Rectal smooth muscle tissue (tissue), 1 donor: Measurements from ENCODE around the gene NRP2.

Source experiments
- H3K27ac ChIP-seq: one replicate; pipeline ENCODE4 v1.7.0; 2013; ENCODE audit warnings: low read depth, low read length, inconsistent platforms
- H3K27me3 ChIP-seq: one replicate; pipeline ENCODE4 v1.7.0; 2013; ENCODE audit warnings: low read length; ENCODE audit not compliant: control insufficient read depth, insufficient read depth
- H3K36me3 ChIP-seq: one replicate; pipeline ENCODE4 v1.7.0; 2013; ENCODE audit warnings: low read length; ENCODE audit not compliant: control insufficient read depth, insufficient read depth
- H3K4me1 ChIP-seq: one replicate; pipeline ENCODE4 v1.7.0; 2013; ENCODE audit warnings: low read length; ENCODE audit not compliant: control insufficient read depth, insufficient read depth
- H3K4me3 ChIP-seq: one replicate; pipeline ENCODE4 v1.7.0; 2013; ENCODE audit warnings: low read length
- H3K9ac ChIP-seq: one replicate; pipeline ENCODE4 v1.7.0; 2013; ENCODE audit warnings: low read length

Gene NRP2

DNA sequence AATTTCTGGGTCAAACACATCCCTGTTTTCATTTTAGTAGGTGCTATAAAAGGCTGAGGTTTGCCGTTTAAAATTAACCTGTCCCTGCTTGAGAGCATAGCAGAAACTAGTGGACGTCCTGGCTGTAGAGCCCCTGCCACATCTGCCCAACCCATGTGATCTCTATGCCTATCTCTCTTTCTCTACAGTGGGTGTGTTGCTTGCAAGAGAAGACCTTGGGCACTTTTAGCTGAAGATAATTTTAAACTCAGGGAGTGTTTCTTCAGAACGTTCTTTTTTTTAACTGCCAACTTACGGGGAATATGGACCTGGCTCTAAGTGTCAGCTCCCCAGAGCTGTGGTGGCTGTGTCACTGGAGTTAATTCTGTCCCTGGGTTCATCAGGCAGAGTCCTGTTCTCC, 100.6 kb downstream of the NRP2 start:
- peaks cover 6% of the 10 kb centered on the region for H3K36me3 ChIP-seq
- peaks cover 53% of the 10 kb centered on the region for H3K4me1 ChIP-seq
- no peak overlapping the region for H3K9ac ChIP-seq
- H3K27me3 ChIP-seq = no peaks in the 10 kb centered on the region
- no peak overlapping the region for H3K4me3 ChIP-seq
- H3K27ac ChIP-seq = peak overlapping the region; percentile 95

DNA sequence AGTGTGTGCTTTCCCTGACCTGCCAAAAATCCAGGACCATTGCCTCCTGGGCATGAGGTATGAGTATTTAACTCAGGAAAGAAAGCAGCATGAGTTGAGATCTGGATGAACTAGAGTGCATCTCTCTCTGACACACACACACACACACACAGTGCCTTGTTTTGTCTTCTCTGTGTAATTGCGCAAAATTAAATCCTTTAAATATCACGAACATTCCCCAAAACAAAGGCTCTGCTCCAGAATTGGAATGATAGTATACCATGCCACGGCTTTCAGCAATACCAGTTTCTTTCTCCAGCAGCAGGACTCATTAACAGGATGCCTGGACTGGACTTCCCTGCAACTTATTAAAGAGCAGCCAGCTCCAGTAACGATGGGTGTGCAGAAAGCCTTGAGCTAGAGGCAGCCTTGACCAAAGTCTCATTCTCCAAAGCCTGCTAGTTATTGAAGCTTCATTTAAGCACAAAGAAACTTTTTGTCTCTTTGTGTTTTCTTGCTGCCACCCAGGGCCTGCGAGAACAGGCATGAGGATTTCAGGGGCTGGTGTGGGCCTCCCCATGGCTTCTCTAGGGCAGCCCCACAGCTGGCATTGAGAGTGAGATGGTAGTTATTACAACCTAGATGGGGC, 101.7 kb downstream of the NRP2 start:
- Histone ChIP-seq H3K27ac (peak overlapping the region; percentile 95), H3K9ac (no peak overlapping the region), H3K4me3 (no peak overlapping the region), H3K4me1 (peaks cover 49% of the 10 kb centered on the region), H3K36me3 (no peaks in the 10 kb centered on the region), H3K27me3 (no peaks in the 10 kb centered on the region)

DNA sequence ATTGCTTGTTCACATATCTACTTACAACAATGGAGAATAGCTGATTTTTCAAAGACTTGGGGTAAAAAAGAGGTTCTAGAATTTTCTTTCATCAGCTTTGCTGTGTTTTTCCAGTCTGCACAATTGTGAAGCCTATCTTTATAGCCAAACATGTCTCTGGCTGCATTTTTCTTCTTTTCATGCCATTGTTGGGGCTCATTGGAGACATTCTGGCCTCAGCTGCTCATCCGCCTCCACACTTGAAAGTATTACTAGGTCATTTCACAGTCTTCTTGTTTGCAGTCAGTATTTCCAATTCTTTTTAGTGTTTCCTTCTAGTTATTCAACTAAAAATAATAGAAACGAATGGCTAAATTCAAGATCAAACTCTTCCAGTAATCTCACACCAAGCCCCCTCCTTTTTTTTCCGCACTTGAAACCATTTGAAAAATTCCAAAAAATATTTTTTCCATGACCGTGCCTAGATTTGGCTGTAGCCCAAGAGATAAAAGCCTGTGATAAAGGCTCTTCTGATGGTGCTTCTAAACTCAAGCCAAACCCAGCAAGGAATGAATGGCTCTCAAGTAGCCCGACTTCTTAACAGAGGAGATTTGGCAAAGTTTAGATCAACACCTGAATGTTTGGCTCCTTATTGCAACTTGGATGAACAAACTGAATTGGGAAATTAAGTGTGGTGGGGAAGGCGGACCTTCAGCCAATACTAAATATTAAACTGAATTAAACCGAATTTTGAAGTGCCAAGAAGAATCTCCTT, 103.4 kb downstream of the NRP2 start:
- no peak overlapping the region for H3K9ac ChIP-seq
- no peaks in the 10 kb centered on the region for H3K27me3 ChIP-seq
- H3K4me3 ChIP-seq = no peak overlapping the region
- H3K4me1 ChIP-seq = peaks cover 42% of the 10 kb centered on the region
- H3K36me3 ChIP-seq = no peaks in the 10 kb centered on the region
- peak overlapping the region; percentile 72 for H3K27ac ChIP-seq

DNA sequence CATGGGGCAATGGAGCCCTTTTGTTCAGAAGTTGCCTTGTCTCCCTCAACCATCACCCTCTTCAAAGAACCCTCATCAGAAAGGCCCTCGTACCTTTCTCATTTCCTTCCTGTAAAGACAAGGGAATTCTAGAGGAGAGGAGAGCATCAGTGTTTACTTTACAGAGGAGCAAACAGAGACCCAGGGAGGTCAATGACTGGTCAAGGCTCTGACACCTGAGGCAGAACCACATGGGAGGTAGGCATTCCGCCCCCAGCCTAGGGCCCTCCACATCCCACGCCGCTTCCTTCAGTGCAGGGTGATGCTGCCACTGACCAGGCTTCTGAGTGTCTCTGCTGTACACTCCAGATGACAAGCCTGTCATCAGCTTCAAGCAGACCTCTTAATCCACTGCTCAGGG, 104.7 kb downstream of the NRP2 start:
- Histone ChIP-seq H3K9ac (no peak overlapping the region), H3K27me3 (no peaks in the 10 kb centered on the region), H3K27ac (peak overlapping the region; percentile 72), H3K36me3 (no peaks in the 10 kb centered on the region), H3K4me3 (no peak overlapping the region), H3K4me1 (peaks cover 51% of the 10 kb centered on the region)

DNA sequence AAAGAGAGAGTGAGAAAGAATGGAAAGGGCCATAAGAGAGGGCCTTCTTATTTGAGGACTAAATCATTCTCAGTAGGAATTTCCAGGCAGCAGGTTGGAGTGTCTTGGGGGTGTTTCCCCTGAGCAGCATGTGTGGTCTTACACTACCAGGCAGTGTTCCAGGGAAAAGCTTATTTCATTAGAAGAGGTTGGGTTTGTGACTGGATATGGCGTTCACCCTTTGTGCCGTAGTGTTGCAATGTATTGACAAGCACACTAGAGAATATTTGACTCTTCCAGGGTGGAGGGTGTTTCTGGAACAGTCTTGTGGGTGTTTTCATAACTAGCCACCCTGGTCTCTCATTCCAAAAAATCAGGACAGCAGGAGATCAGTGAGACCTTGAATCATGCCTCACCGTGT, 105.5 kb downstream of the NRP2 start:
- Histone ChIP-seq H3K9ac (no peak overlapping the region), H3K27ac (peak overlapping the region; percentile 99), H3K27me3 (no peaks in the 10 kb centered on the region), H3K4me3 (no peak overlapping the region), H3K4me1 (peaks cover 50% of the 10 kb centered on the region), H3K36me3 (no peaks in the 10 kb centered on the region)

DNA sequence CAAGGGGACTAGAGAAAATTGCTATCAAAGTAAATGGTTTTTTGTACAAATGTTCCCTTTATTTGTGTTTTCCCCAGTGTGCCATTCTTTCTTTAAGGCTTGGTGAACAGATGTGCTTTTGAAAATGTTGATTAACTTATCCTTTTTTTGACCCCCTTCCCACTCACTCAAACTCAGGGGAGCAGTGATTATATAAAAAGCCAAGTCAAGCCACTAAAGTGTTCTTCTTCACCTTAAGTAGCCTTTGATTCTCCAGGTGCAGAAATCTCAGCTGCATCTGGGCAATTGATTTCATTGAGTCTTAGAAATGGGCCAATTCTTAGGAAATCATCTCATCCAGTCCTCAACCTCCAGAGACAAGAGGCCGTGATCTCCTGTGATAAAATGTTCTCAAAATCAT, 107.6 kb downstream of the NRP2 start:
- H3K4me3 ChIP-seq = no peak overlapping the region
- peaks cover 54% of the 10 kb centered on the region for H3K4me1 ChIP-seq
- H3K27ac ChIP-seq = peak overlapping the region; percentile 99
- H3K9ac ChIP-seq = no peak overlapping the region
- H3K36me3 ChIP-seq = peaks cover 1% of the 10 kb centered on the region
- H3K27me3 ChIP-seq = no peaks in the 10 kb centered on the region

DNA sequence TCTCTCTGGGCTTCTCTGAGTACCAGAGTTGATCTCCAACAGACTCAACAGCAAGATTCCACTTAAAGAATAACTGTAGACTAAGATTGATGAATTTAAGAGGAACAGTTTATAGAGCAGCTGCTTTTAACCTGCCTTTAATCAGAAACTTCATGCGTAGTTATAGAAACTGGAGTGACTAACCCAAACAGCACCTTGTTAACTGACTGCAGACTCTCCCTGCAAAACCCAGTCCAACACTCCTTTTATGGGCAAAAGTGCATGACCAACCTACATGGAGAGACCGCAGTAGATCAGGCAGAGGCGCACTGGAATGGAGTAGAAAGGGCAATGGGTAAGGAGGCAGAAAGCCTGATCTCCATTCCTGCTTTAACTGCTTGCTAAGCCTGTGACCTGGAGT, 110.6 kb downstream of the NRP2 start:
- no peaks in the 10 kb centered on the region for H3K27me3 ChIP-seq
- peak overlapping the region; percentile 99 for H3K27ac ChIP-seq
- no peak overlapping the region for H3K9ac ChIP-seq
- H3K36me3 ChIP-seq = peaks cover 9% of the 10 kb centered on the region
- H3K4me3 ChIP-seq = no peak overlapping the region
- H3K4me1 ChIP-seq = peaks cover 42% of the 10 kb centered on the region

DNA sequence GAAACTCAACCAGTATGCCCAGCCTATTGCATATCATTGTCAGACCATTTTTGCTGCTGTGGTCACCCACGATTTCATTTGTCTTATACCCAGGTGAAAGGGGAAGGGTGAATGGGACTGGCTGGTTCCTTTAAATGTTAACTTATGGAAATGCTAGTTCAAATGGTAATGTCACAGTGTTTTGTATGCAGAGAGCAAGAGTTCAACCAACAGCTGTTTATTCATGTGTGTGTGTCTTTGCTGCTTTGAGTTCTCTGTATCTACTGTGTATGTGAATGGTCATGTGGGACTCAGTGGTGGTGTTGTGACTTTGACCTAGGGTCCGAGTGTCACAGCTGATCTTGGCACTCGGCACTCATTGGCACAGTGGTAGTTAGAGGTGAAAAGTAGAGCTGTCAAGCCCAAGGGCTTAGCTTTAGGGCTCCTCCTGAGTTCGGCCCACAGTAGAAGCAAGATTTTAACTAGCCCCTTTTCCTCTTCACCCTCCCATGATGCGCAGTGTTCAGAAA, 114.6 kb downstream of the NRP2 start:
- H3K9ac ChIP-seq = no peak overlapping the region
- no peak overlapping the region for H3K4me3 ChIP-seq
- H3K4me1 ChIP-seq = peaks cover 58% of the 10 kb centered on the region
- no peaks in the 10 kb centered on the region for H3K27me3 ChIP-seq
- peaks cover 9% of the 10 kb centered on the region for H3K36me3 ChIP-seq
- H3K27ac ChIP-seq = peak overlapping the region; percentile 85

DNA sequence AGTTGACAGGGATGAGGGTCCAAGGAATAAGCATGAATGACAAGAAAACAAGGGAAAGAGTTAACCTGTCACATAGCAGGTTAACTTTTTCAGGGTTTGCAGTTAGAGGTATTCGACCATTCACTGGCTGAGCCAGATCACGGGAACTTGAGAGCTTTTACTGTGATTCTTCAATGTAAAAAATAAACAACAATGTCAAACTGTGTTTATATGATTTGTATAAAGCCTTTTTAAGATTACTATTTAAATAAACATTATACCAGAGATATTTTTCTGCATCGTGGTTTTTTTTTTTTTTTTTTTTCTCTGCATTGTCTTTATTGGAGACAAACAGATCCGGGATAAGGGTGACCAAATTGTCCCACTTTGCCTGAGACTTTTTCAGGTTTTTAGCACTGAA, 115.6 kb downstream of the NRP2 start:
- no peaks in the 10 kb centered on the region for H3K27me3 ChIP-seq
- no peak overlapping the region for H3K9ac ChIP-seq
- H3K4me1 ChIP-seq = peaks cover 60% of the 10 kb centered on the region
- peaks cover 9% of the 10 kb centered on the region for H3K36me3 ChIP-seq
- H3K27ac ChIP-seq = peak overlapping the region; percentile 93
- H3K4me3 ChIP-seq = no peak overlapping the region

DNA sequence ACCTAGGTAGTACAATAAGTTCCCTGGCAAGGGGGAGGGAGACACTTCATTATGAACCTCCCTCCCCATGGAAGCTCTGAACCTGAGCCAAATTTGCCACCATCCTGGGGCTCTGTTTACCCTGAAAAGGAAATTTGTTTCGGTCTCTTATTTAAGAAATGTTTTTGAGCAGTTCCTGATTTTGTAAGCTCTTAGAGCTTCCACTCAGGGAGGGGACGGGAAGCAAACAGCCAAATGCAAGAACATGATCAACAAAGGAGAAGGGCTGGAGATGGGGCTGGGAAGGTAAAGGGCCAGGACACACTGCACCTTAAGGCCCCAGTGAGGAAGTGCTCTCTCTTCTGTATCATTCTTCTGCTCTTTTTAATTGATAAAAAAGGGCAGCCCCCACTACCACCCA, 117.9 kb downstream of the NRP2 start:
- Histone ChIP-seq H3K9ac (no peak overlapping the region), H3K27ac (peak overlapping the region; percentile 93), H3K36me3 (peaks cover 6% of the 10 kb centered on the region), H3K27me3 (no peaks in the 10 kb centered on the region), H3K4me3 (no peak overlapping the region), H3K4me1 (peaks cover 49% of the 10 kb centered on the region)

DNA sequence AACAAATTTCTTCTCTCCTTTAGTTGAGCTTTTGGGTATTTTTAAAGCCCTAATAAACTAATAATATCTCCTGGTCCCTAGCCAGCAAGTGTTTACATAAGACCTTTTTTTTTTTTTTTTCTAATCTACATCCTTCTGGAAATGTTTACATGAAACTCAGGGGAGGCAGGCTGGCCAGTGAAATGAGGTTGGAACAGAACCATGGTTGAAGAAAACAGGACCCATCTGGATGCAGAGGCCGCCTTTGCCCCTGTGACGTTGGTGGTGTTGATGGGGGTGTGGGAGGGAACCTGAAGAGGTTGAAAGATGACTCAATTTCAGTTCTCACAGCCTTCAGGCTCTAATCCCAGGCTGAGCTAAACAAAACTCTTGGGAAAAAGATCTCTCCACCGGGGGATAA, 118.5 kb downstream of the NRP2 start:
- Histone ChIP-seq H3K27ac (peak overlapping the region; percentile 93), H3K4me1 (peaks cover 49% of the 10 kb centered on the region), H3K4me3 (no peak overlapping the region), H3K27me3 (no peaks in the 10 kb centered on the region), H3K36me3 (peaks cover 3% of the 10 kb centered on the region), H3K9ac (no peak overlapping the region)

DNA sequence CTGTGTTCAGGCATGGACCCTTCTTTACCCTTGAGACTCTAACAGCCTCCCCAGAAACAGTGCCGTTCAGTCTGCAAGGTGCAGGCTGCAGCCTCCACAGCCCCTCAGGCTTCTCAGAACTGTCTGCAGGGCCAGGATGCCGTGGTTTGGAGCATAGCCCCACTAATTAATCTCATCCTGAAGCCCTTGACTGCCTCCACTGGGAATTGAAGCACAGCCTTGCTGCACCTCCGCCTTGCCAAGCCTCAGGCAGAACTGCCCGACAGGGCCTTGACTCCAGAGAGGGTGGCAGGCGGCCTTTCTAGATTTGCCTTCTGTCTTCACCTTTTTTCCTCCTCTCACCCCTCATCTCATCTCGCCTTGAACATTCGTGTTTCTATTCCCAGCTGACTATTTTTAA, 119.8 kb downstream of the NRP2 start:
- Histone ChIP-seq H3K27me3 (no peaks in the 10 kb centered on the region), H3K27ac (peak overlapping the region; percentile 93), H3K9ac (no peak overlapping the region), H3K4me3 (no peak overlapping the region), H3K4me1 (peaks cover 46% of the 10 kb centered on the region), H3K36me3 (peaks cover under 1% of the 10 kb centered on the region)

DNA sequence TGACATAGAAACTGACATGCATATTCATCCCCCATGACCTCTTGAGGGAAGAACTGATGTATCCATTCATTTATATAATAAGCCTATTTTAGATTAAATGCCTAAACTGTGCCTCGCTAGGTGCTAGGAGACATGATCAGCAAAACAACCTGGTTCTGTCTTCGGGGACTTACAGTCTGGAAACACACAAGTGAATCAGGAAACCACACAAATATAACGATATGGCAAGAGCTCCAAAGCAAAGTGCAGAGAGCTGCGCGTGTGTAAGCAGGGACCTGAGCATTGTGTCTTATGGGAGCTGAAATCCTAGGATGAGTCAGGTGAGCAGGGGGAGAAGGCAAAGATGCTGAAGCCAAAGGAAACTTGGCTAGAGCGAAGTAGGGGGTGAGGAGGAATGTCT, 120.6 kb downstream of the NRP2 start:
- H3K27me3 ChIP-seq = no peaks in the 10 kb centered on the region
- H3K36me3 ChIP-seq = no peaks in the 10 kb centered on the region
- H3K27ac ChIP-seq = peak overlapping the region; percentile 93
- H3K9ac ChIP-seq = no peak overlapping the region
- no peak overlapping the region for H3K4me3 ChIP-seq
- peaks cover 38% of the 10 kb centered on the region for H3K4me1 ChIP-seq
